Suprapubic skin (tissue), 3 donors: ENCODE results near the gene KMT2C.

Experiments used
- POLR2A ChIP-seq, 2 donors: fragments of 450-650 bp; IDR thresholded peaks; one replicate each; pipeline ENCODE4 v1.6.1; 2017; ENCODE audit warnings: antibody characterized with exemption in 2 of 2, mild to moderate bottlenecking in 2 of 2, moderate library complexity in 2 of 2
- TF ChIP-seq, protein P1 (sequence below), 2 donors: fragments of 200-600 bp in 1 of 2; fragments of 450-650 bp in 1 of 2; sonication (generic) in 1 of 2; IDR thresholded peaks; one replicate each; pipeline ENCODE4 v1.5.1; 2016 to 2019; ENCODE audit warnings: antibody characterized with exemption in 2 of 2, mild to moderate bottlenecking in 1 of 2, moderate library complexity in 1 of 2

DNA sequence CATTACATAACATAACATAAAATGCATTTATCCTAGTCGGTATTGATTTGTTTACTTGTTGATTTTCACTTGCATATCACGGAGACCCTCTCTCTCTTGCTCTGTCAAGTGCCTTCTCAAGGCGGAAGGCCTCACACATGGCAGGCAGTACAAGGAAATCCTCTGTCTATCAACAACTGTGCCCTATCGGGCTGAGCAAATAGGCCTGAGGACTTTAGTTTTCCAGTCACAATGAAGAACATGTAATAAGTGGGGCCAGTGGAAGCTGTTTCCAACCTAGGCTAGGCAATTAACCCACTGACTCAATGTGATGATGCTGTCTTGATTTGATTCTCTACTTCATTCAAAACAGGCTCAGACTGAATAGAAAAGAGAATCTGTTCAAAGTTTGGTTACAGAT lies 44.9 kb upstream of the KMT2C start:
- TF ChIP-seq, protein P1, sequence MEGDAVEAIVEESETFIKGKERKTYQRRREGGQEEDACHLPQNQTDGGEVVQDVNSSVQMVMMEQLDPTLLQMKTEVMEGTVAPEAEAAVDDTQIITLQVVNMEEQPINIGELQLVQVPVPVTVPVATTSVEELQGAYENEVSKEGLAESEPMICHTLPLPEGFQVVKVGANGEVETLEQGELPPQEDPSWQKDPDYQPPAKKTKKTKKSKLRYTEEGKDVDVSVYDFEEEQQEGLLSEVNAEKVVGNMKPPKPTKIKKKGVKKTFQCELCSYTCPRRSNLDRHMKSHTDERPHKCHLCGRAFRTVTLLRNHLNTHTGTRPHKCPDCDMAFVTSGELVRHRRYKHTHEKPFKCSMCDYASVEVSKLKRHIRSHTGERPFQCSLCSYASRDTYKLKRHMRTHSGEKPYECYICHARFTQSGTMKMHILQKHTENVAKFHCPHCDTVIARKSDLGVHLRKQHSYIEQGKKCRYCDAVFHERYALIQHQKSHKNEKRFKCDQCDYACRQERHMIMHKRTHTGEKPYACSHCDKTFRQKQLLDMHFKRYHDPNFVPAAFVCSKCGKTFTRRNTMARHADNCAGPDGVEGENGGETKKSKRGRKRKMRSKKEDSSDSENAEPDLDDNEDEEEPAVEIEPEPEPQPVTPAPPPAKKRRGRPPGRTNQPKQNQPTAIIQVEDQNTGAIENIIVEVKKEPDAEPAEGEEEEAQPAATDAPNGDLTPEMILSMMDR (IDR thresholded peaks at IDR 0.05), result no peak
- TF ChIP-seq POLR2A (IDR thresholded peaks at IDR 0.05), result no peak
